ENCODE data around the gene IFNK. TPM values are rescaled to one million over a fixed set of nuclear protein-coding genes. Genes with fewer than 3 reads are reported as not detected.

IFNK gene
- total RNA-seq, 1 donor from 2014 or later: not detected

GRCh38 chr9:27538647-27539046 is 14.6 kb downstream of the IFNK start:
- DNase-seq (ENCODE audit: low spot score): no peak

GRCh38 chr9:27539479-27540441 is 15.7 kb downstream of the IFNK start:
- no peak for DNase-seq (ENCODE audit: low spot score)

- DNase-seq (ENCODE audit: low spot score): no peak
Measured at GRCh38 chr9:27540502-27540901, 16.4 kb downstream of the IFNK start.

- DNase-seq (ENCODE audit: low spot score): no peak
Measured at GRCh38 chr9:27541740-27542139, 17.6 kb downstream of the IFNK start.

- DNase-seq (ENCODE audit: low spot score): no peak
Measured at GRCh38 chr9:27542508-27542907, 18.4 kb downstream of the IFNK start.

- DNase-seq (ENCODE audit: low spot score): no peak
Measured at GRCh38 chr9:27545471-27545870, 21.4 kb downstream of the IFNK start.

GRCh38 chr9:27548055-27548741 is 24.1 kb downstream of the IFNK start:
- DNase-seq (ENCODE audit: low spot score): no peak

GRCh38 chr9:27549196-27549755 is 25.2 kb downstream of the IFNK start:
- no peak for DNase-seq (ENCODE audit: low spot score)

- no peak for DNase-seq (ENCODE audit: low spot score)
Measured at GRCh38 chr9:27554712-27555111, 30.6 kb downstream of the IFNK start.

- DNase-seq (ENCODE audit: low spot score): no peak
Measured at GRCh38 chr9:27556470-27556869, 32.4 kb downstream of the IFNK start.

- no peak for DNase-seq (ENCODE audit: low spot score)
Measured at GRCh38 chr9:27558307-27558706, 34.2 kb downstream of the IFNK start.

- DNase-seq (ENCODE audit: low spot score): no peak
Measured at GRCh38 chr9:27560457-27560856, 36.4 kb downstream of the IFNK start.

GRCh38 chr9:27561685-27562084 is 37.6 kb downstream of the IFNK start:
- DNase-seq (ENCODE audit: low spot score): no peak

GRCh38 chr9:27563738-27564430 is 39.8 kb downstream of the IFNK start:
- no peak for DNase-seq (ENCODE audit: low spot score)

GRCh38 chr9:27564670-27565069 is 40.6 kb downstream of the IFNK start:
- no peak for DNase-seq (ENCODE audit: low spot score)

- no peak for DNase-seq (ENCODE audit: low spot score)
Measured at GRCh38 chr9:27565696-27566095, 41.6 kb downstream of the IFNK start.

- no peak for DNase-seq (ENCODE audit: low spot score)
Measured at GRCh38 chr9:27566118-27566517, 42.0 kb downstream of the IFNK start.

- DNase-seq (ENCODE audit: low spot score): no peak
Measured at GRCh38 chr9:27569406-27569805, 45.3 kb downstream of the IFNK start.

GRCh38 chr9:27571011-27571410 is 46.9 kb downstream of the IFNK start:
- no peak for DNase-seq (ENCODE audit: low spot score)

- DNase-seq (ENCODE audit: low spot score): no peak
Measured at GRCh38 chr9:27572061-27572460, 48.0 kb downstream of the IFNK start.

- no peak for DNase-seq (ENCODE audit: low spot score)
Measured at GRCh38 chr9:27572566-27572917, 48.5 kb downstream of the IFNK start.

Measured in mesenteric fat pad (tissue), 1 donor.